ENCODE measurements around the gene CCDC89. TPM values are rescaled to one million over a fixed set of nuclear protein-coding genes. Genes with fewer than 3 reads are reported as not detected.
"Not testable (repeated sequence)": the region's sequence is repeated elsewhere in the genome, so short reads cannot be mapped to it uniquely, and the experiment has no call there.

The CCDC89 gene
- total and polyA plus RNA-seq, 2 donors (not counting 1 experiment from before 2014, with no cell fraction given), result not detected

DNA sequence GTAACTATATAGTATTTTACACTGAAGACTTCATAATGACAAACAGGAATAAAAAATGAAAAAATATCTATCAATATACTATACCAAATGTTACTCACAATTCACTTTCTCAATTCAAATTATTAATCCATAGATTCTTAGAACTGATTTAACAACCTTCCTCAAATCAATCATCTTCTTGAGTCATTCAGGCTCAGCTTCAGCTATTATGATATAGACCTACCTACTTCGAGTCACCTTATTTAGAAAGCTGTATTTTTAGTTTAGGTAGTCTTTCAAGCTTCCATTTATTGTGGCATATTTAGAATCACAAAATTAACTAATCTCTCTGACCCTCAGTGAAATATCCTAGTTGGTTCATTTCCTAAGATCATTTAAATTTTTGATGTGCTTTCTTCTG, 29.2 kb downstream of the CCDC89 start:
- TF ChIP-seq EZH2 (IDR thresholded peaks at IDR 0.05; ENCODE audit: borderline replicate concordance, insufficient read depth, low read depth, low read length, poor library complexity, severe bottlenecking), result no peak
- TF ChIP-seq, protein P1, sequence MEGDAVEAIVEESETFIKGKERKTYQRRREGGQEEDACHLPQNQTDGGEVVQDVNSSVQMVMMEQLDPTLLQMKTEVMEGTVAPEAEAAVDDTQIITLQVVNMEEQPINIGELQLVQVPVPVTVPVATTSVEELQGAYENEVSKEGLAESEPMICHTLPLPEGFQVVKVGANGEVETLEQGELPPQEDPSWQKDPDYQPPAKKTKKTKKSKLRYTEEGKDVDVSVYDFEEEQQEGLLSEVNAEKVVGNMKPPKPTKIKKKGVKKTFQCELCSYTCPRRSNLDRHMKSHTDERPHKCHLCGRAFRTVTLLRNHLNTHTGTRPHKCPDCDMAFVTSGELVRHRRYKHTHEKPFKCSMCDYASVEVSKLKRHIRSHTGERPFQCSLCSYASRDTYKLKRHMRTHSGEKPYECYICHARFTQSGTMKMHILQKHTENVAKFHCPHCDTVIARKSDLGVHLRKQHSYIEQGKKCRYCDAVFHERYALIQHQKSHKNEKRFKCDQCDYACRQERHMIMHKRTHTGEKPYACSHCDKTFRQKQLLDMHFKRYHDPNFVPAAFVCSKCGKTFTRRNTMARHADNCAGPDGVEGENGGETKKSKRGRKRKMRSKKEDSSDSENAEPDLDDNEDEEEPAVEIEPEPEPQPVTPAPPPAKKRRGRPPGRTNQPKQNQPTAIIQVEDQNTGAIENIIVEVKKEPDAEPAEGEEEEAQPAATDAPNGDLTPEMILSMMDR (IDR thresholded peaks at IDR 0.05), result no peak
- H4K20me1 ChIP-seq (ENCODE audit: control insufficient read depth, insufficient read depth, low read length, poor library complexity, severe bottlenecking), result peaks cover 17% of the 10 kb centered on the region
- peak overlapping the region in 1 of 2 donors; percentile 2 for H3K27ac ChIP-seq (ENCODE audit: low read length in 2 of 2)
- ChIA-PET POLR2A (no interaction called here), CTCF (interaction anchor here (0.9 kb wide), 1 partner anchor 23 kb away, joined by 3 read pairs; no protein-coding TSS in a partner anchor)
- peaks cover 0 to 6% of the 10 kb centered on the region in 2 donors for H3K4me1 ChIP-seq (ENCODE audit: control insufficient read depth in 2 of 2, insufficient read depth in 2 of 2, low read length in 2 of 2)
- no peak for DNase-seq
- no peaks in the 10 kb centered on the region for H3K9me3 ChIP-seq (ENCODE audit: control extremely low read depth in 1 of 3, control insufficient read depth in 2 of 3, insufficient read depth in 1 of 3, low read length in 2 of 3)
- no peak overlapping the region for H3K4me2 ChIP-seq (replicated peaks; ENCODE audit: low read depth, low read length, poor library complexity, severe bottlenecking)
- H3K36me3 ChIP-seq (replicated peaks in 1 of 2; ENCODE audit: control extremely low read depth in 1 of 2, control insufficient read depth in 1 of 2, extremely low read depth in 1 of 2, insufficient read depth in 2 of 2, low read length in 1 of 2), result peaks cover 7 to 45% of the 10 kb centered on the region in 2 experiments
- no peak for ATAC-seq (ENCODE audit: low read depth)
- WGBS (ENCODE audit: insufficient coverage), result no CpG with 5 or more reads among the region's 1 CpG
- H3K4me3 Mint-ChIP-seq, result no peak overlapping the region
- H3K9ac ChIP-seq (ENCODE audit: low read length), result no peak overlapping the region
- no peak overlapping the region for H2AFZ ChIP-seq (ENCODE audit: insufficient read depth, low read depth, low read length, poor library complexity, severe bottlenecking)
- no peaks in the 10 kb centered on the region for H3K27me3 ChIP-seq (replicated peaks in 1 of 4; ENCODE audit: control extremely low read depth in 1 of 4, control insufficient read depth in 3 of 4, insufficient read depth in 4 of 4, low read length in 3 of 4)
- H3K79me2 ChIP-seq (ENCODE audit: control insufficient read depth, insufficient read depth, low read length), result peaks cover 29% of the 10 kb centered on the region
- intact Hi-C loops (cut with micrococcal nuclease), result no loop called here
- no peak overlapping the region for H3K27ac Mint-ChIP-seq
- peaks cover 24% of the 10 kb centered on the region for H3K4me1 Mint-ChIP-seq
- no peaks in the 10 kb centered on the region for H3K27me3 Mint-ChIP-seq
- no peaks in the 10 kb centered on the region for H3K9me3 Mint-ChIP-seq (ENCODE audit: insufficient read depth)
- H3K4me3 ChIP-seq (ENCODE audit: control extremely low read depth in 1 of 5, extremely low read depth in 1 of 5, insufficient read depth in 1 of 5, low read depth in 2 of 5, low read length in 4 of 5), result no peak overlapping the region

DNA sequence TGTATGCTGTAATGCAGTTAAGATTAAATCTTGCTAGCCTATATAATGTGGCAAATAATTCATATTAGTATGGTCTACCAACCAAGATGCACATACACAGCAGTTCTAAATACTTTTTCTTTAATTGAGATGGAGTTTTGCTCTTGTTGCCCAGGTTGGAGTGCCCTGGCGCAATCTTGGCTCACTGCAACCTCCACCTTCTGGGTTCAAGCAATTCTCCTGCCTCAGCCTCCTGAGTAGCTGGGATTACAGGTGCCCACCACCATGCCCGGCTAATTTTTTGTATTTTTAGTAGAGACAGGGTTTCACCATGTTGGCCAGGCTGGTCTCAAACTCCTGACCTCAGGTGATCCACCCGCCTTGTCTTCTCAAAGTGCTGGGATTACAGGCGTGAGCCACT, 31.7 kb downstream of the CCDC89 start:
- H4K20me1 ChIP-seq (ENCODE audit: control insufficient read depth, insufficient read depth, low read length, poor library complexity, severe bottlenecking); CTCF ChIA-PET; H3K4me3 Mint-ChIP-seq; H3K4me3 ChIP-seq (ENCODE audit: control extremely low read depth in 1 of 5, extremely low read depth in 1 of 5, insufficient read depth in 1 of 5, low read depth in 2 of 5, low read length in 4 of 5); H3K9ac ChIP-seq (ENCODE audit: low read length); intact Hi-C loops (cut with micrococcal nuclease); H3K4me1 ChIP-seq (ENCODE audit: control insufficient read depth in 2 of 2, insufficient read depth in 2 of 2, low read length in 2 of 2); POLR2A ChIA-PET; H3K9me3 ChIP-seq (ENCODE audit: control extremely low read depth in 1 of 3, control insufficient read depth in 2 of 3, insufficient read depth in 1 of 3, low read length in 2 of 3); H3K27me3 Mint-ChIP-seq; DNase-seq; H3K27ac Mint-ChIP-seq; H3K27ac ChIP-seq (ENCODE audit: low read length in 2 of 2); H2AFZ ChIP-seq (ENCODE audit: insufficient read depth, low read depth, low read length, poor library complexity, severe bottlenecking); H3K9me3 Mint-ChIP-seq (ENCODE audit: insufficient read depth); H3K27me3 ChIP-seq (replicated peaks in 1 of 4; ENCODE audit: control extremely low read depth in 1 of 4, control insufficient read depth in 3 of 4, insufficient read depth in 4 of 4, low read length in 3 of 4); H3K4me1 Mint-ChIP-seq; ATAC-seq (ENCODE audit: low read depth); H3K4me2 ChIP-seq (replicated peaks; ENCODE audit: low read depth, low read length, poor library complexity, severe bottlenecking): not testable (repeated sequence)
- peaks cover 11% of the 10 kb centered on the region for H3K79me2 ChIP-seq (ENCODE audit: control insufficient read depth, insufficient read depth, low read length)
- no CpG with 5 or more reads among the region's 4 CpGs for WGBS (ENCODE audit: insufficient coverage)
- H3K36me3 ChIP-seq (replicated peaks in 1 of 2; ENCODE audit: control extremely low read depth in 1 of 2, control insufficient read depth in 1 of 2, extremely low read depth in 1 of 2, insufficient read depth in 2 of 2, low read length in 1 of 2), result peaks cover 7 to 44% of the 10 kb centered on the region in 2 experiments
